MM.1S (cell line): ENCODE measurements around the gene PARVB.

Source experiments
- DNase-seq: peaks from one replicate; pipeline ENCODE4 v3.0.0-alpha.2; 2015
- H2AFZ ChIP-seq: fragments of 300-600 bp; sonication (generic); 2 replicates; pipeline ENCODE4 v1.6.0; 2016; ENCODE audit warnings: antibody characterized with exemption, low read length
- H3F3A ChIP-seq: fragments of 300-600 bp; sonication (generic); 2 replicates; pipeline ENCODE4 v1.6.1; 2016; ENCODE audit warnings: mild to moderate bottlenecking, antibody characterized with exemption, low read length, moderate library complexity, mixed read lengths; ENCODE audit not compliant: insufficient read depth
- H3K27ac ChIP-seq: fragments of 300-600 bp; sonication (generic); 2 replicates; pipeline ENCODE4 v1.5.1; 2016; ENCODE audit warnings: mild to moderate bottlenecking, low read length
- H3K27me3 ChIP-seq: fragments of 300-600 bp; sonication (generic); replicated peaks from 2 replicates; pipeline ENCODE4 v1.6.0; 2016; ENCODE audit warnings: low read length; ENCODE audit not compliant: insufficient read depth
- H3K36me3 ChIP-seq: fragments of 300-600 bp; sonication (generic); replicated peaks from 2 replicates; pipeline ENCODE4 v1.6.1; 2016; ENCODE audit warnings: mild to moderate bottlenecking, low read length, mixed read lengths; ENCODE audit not compliant: insufficient read depth
- H3K4me1 ChIP-seq: fragments of 300-600 bp; sonication (generic); 2 replicates; pipeline ENCODE4 v1.6.1; 2016; ENCODE audit warnings: low read length, mixed read lengths
- H3K4me2 ChIP-seq: fragments of 300-600 bp; sonication (generic); 2 replicates; pipeline ENCODE4 v1.6.0; 2016; ENCODE audit warnings: low read depth, low read length
- H3K4me3 ChIP-seq: fragments of 300-600 bp; sonication (generic); 2 replicates; pipeline ENCODE4 v1.5.1; 2016; ENCODE audit warnings: low read length, mixed read lengths
- H3K79me2 ChIP-seq: fragments of 300-600 bp; sonication (generic); 2 replicates; pipeline ENCODE4 v1.6.1; 2016; ENCODE audit warnings: mixed run types, low read length, mixed read lengths
- H3K9ac ChIP-seq: fragments of 300-600 bp; sonication (generic); 2 replicates; pipeline ENCODE4 v1.6.1; 2016; ENCODE audit warnings: low read length, mixed read lengths
- H3K9me2 ChIP-seq: fragments of 300-600 bp; sonication (generic); replicated peaks from 2 replicates; pipeline ENCODE4 v1.6.1; 2016; ENCODE audit warnings: mild to moderate bottlenecking, low read length, mixed read lengths; ENCODE audit not compliant: insufficient read depth
- H3K9me3 ChIP-seq: fragments of 300-600 bp; sonication (generic); replicated peaks from 2 replicates; pipeline ENCODE4 v1.6.1; 2016; ENCODE audit warnings: mild to moderate bottlenecking, low read length, mixed read lengths; ENCODE audit not compliant: insufficient read depth
- H4K20me1 ChIP-seq: fragments of 300-600 bp; sonication (generic); 2 replicates; pipeline ENCODE4 v1.6.1; 2016; ENCODE audit warnings: mild to moderate bottlenecking, low read length, moderate library complexity, mixed read lengths; ENCODE audit not compliant: insufficient read depth
- CTCF ChIP-seq: fragments of 300-600 bp; sonication (generic); IDR thresholded peaks from 2 replicates; pipeline ENCODE4 v1.5.1; 2016; ENCODE audit warnings: antibody characterized with exemption, low read length, mixed read lengths
- EZH2 ChIP-seq: fragments of 300-600 bp; sonication (generic); optimal IDR thresholded peaks from 2 replicates; pipeline ENCODE3; 2017; ENCODE audit warnings: low read depth, mild to moderate bottlenecking, antibody characterized with exemption, low read length, mixed read lengths
- EZH2phosphoT487 ChIP-seq: fragments of 300-600 bp; sonication (generic); IDR thresholded peaks from 2 replicates; pipeline ENCODE4 v1.6.1; 2018; ENCODE audit warnings: antibody characterized with exemption, low read length

PARVB gene

GRCh38 chr22:44131989-44132685 lies 108.0 kb downstream of the PARVB start:
- no peak for TF ChIP-seq CTCF
- TF ChIP-seq EZH2phosphoT487: no peak
- TF ChIP-seq EZH2: no peak
- no peak overlapping the region for H3K4me2 ChIP-seq
- H3K27ac ChIP-seq: no peak overlapping the region
- H2AFZ ChIP-seq: no peak overlapping the region
- no peak overlapping the region for H3K9ac ChIP-seq
- H3K9me3 ChIP-seq: no peaks in the 10 kb centered on the region
- H3K4me1 ChIP-seq: no peaks in the 10 kb centered on the region
- H4K20me1 ChIP-seq: no peaks in the 10 kb centered on the region
- no peaks in the 10 kb centered on the region for H3K27me3 ChIP-seq
- H3K9me2 ChIP-seq: no peaks in the 10 kb centered on the region
- no peaks in the 10 kb centered on the region for H3K79me2 ChIP-seq
- H3K36me3 ChIP-seq: no peaks in the 10 kb centered on the region
- no peak overlapping the region for H3K4me3 ChIP-seq
- no peaks in the 10 kb centered on the region for H3F3A ChIP-seq
- no peak for DNase-seq

- no peaks in the 10 kb centered on the region for H4K20me1 ChIP-seq
- no peaks in the 10 kb centered on the region for H3K4me1 ChIP-seq
- no peak overlapping the region for H3K4me3 ChIP-seq
- no peak overlapping the region for H3K9ac ChIP-seq
- H3F3A ChIP-seq: no peaks in the 10 kb centered on the region
- TF ChIP-seq EZH2 (no peak), EZH2phosphoT487 (no peak), CTCF (no peak)
- H3K27me3 ChIP-seq: no peaks in the 10 kb centered on the region
- no peak overlapping the region for H2AFZ ChIP-seq
- no peaks in the 10 kb centered on the region for H3K9me2 ChIP-seq
- H3K9me3 ChIP-seq: no peaks in the 10 kb centered on the region
- DNase-seq: no peak
- no peaks in the 10 kb centered on the region for H3K79me2 ChIP-seq
- no peak overlapping the region for H3K27ac ChIP-seq
- H3K4me2 ChIP-seq: no peak overlapping the region
- no peaks in the 10 kb centered on the region for H3K36me3 ChIP-seq
Measured at GRCh38 chr22:44132724-44133123, 108.6 kb downstream of the PARVB start.

- Histone ChIP-seq H4K20me1 (no peaks in the 10 kb centered on the region), H3K9me3 (no peaks in the 10 kb centered on the region), H3K36me3 (no peaks in the 10 kb centered on the region), H3K4me1 (no peaks in the 10 kb centered on the region), H3K9ac (no peak overlapping the region), H3K27ac (no peak overlapping the region), H3F3A (no peaks in the 10 kb centered on the region), H3K79me2 (no peaks in the 10 kb centered on the region), H3K9me2 (no peaks in the 10 kb centered on the region), H3K4me2 (no peak overlapping the region), H3K4me3 (no peak overlapping the region), H2AFZ (no peak overlapping the region), H3K27me3 (no peaks in the 10 kb centered on the region)
- no peak for DNase-seq
- TF ChIP-seq EZH2 (no peak), CTCF (no peak), EZH2phosphoT487 (no peak)
Measured at GRCh38 chr22:44133161-44133560, 109.1 kb downstream of the PARVB start.
